CD4-positive, alpha-beta T cell (primary cell): ENCODE data around the gene WSB1. TPM values are rescaled to one million over a fixed set of nuclear protein-coding genes. Genes with fewer than 3 reads are reported as not detected.

Experiments
- ATAC-seq: fragments of 200-7000 bp; cut with Tn5 transposase; one replicate; pipeline ENCODE4 v1.10.0; 2022; ENCODE audit warnings: mild to moderate bottlenecking; ENCODE audit not compliant: poor library complexity
- CTCF ChIA-PET: fragments of 350-600 bp; sonication (Branson Sonifier 250); formaldehyde crosslinking; loops from one replicate; lab custom pipeline; 2021; ENCODE audit warnings: antibody characterized with exemption, inconsistent platforms; lab: Charles Lee
- POLR2A ChIA-PET: fragments of 350-600 bp; sonication (Branson Sonifier 250); formaldehyde crosslinking; loops from one replicate; lab custom pipeline; 2021; ENCODE audit warnings: antibody characterized with exemption, inconsistent platforms; lab: Charles Lee
- DNase-seq, 14 experiments: peaks; one replicate each; pipeline ENCODE4 v3.0.0-alpha.2; 2013 to 2020; ENCODE audit warnings: mixed read lengths in 2 of 14
- H3K27ac ChIP-seq, 2 donors: one replicate each; pipeline versions ENCODE4 v1.5.1 to v1.7.0; 2013; ENCODE audit warnings: low read length in 2 of 2, low read depth in 1 of 2, mild to moderate bottlenecking in 1 of 2
- H3K27me3 ChIP-seq, 2 experiments: 1 replicate in 1 of 2; 2 replicates in 1 of 2; pipeline versions ENCODE4 v1.6.1 to v1.7.0; 2013; ENCODE audit warnings: low read length in 2 of 2, control low read depth in 1 of 2, mild to moderate bottlenecking in 1 of 2, moderate library complexity in 1 of 2; ENCODE audit not compliant: insufficient read depth in 2 of 2, control insufficient read depth in 1 of 2
- H3K36me3 ChIP-seq: one replicate; pipeline ENCODE4 v1.6.1; 2013; ENCODE audit warnings: low read length, control low read depth; ENCODE audit not compliant: insufficient read depth
- H3K4me1 ChIP-seq: one replicate; pipeline ENCODE4 v1.6.1; 2013; ENCODE audit warnings: low read length, control low read depth; ENCODE audit not compliant: insufficient read depth
- H3K4me3 ChIP-seq: one replicate; pipeline ENCODE4 v1.5.1; 2013; ENCODE audit warnings: mild to moderate bottlenecking, low read length, moderate library complexity
- H3K9me3 ChIP-seq, 2 experiments: 1 replicate in 1 of 2; 2 replicates in 1 of 2; pipeline versions ENCODE4 v1.6.1 to v1.7.0; 2013; ENCODE audit warnings: low read length in 2 of 2, mild to moderate bottlenecking in 2 of 2, control low read depth in 1 of 2, moderate library complexity in 1 of 2; ENCODE audit not compliant: control insufficient read depth in 1 of 2, insufficient read depth in 1 of 2
- H3K27ac Mint-ChIP-seq: one replicate; pipeline ENCODE4 v1.8.0; 2020; ENCODE audit warnings: mixed read lengths
- H3K27me3 Mint-ChIP-seq: one replicate; pipeline ENCODE4 v1.8.0; 2021; ENCODE audit warnings: mixed read lengths
- H3K36me3 Mint-ChIP-seq: one replicate; pipeline ENCODE4 v1.8.0; 2021; ENCODE audit warnings: low read depth, mixed read lengths
- H3K4me1 Mint-ChIP-seq: one replicate; pipeline ENCODE4 v1.8.0; 2021; ENCODE audit warnings: low read depth, mixed read lengths
- H3K4me3 Mint-ChIP-seq: one replicate; pipeline ENCODE4 v1.8.0; 2020; ENCODE audit warnings: mild to moderate bottlenecking, mixed read lengths
- H3K9me3 Mint-ChIP-seq: one replicate; pipeline ENCODE4 v1.8.0; 2020; ENCODE audit warnings: mixed read lengths
- intact Hi-C, 2 experiments: fragments of 100-400 bp; cut with DNase I in 1 of 2; cut with micrococcal nuclease in 1 of 2; formaldehyde crosslinking; loops; one replicate each; pipeline versions ENCODE4 v1.15.1 to v1.9.0; 2023 to 2025; cut with DNase I, micrococcal nuclease
- total RNA-seq, 174 experiments: library from RNA in 2 of 174; stranded (reverse) in 2 of 174; gene quantifications; one replicate each; pipeline ENCODE4 v1.2.3 and lab custom pipeline; 2021 to 2026
- TF ChIP-seq, protein P1 (sequence below): fragments of 200-600 bp; IDR thresholded peaks from one replicate; pipeline ENCODE4 v1.8.0; 2022; ENCODE audit warnings: antibody characterized with exemption, mild to moderate bottlenecking

WSB1 gene
- total RNA-seq, 2 experiments from 2014 or later: 99.4 to 104 TPM

DNA sequence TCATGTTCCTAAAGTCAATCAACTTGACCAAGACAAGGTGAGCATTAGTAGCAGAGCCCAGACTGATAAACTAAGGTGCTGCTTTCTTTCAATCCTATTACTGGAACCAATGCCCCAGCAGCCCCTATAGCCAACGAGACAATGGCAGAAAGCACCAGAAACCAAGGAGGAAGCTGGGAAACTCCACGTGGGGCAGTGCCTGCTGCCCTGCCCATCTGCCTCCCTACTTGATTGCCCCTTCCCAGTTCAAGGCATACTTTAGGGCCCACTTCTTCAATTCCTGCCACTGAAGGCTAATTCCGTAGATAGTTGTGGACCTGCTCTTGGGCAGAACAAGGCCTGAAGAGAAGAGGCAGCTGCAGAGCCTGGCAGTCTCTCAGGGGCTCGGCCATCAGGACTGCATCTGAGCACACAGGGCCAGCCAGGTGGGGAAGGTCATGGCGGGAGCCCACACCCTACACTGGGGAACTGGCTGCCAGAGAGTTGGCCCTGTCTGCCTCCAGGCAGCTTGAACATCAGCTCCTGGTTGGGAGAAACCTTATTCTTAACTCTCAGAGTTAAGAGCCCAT, 30.9 kb downstream of the WSB1 start:
- ATAC-seq (no peak), DNase-seq (no peak)
- Histone ChIP-seq H3K27me3 (no peaks in the 10 kb centered on the region), H3K36me3 (no peaks in the 10 kb centered on the region), H3K9me3 (no peaks in the 10 kb centered on the region), H3K27ac (no peak overlapping the region), H3K4me3 (no peak overlapping the region), H3K4me1 (peaks cover 4% of the 10 kb centered on the region)
- ChIA-PET POLR2A (no interaction called here), CTCF (no interaction called here)
- no peak overlapping the region for H3K27ac Mint-ChIP-seq
- H3K36me3 Mint-ChIP-seq: peaks cover 5% of the 10 kb centered on the region
- H3K4me3 Mint-ChIP-seq: no peak overlapping the region
- H3K4me1 Mint-ChIP-seq: no peaks in the 10 kb centered on the region
- intact Hi-C loops: loop anchor here in 1 of 2 experiments (2.0 kb wide), 1 partner anchor 20 kb away; no protein-coding TSS in a partner anchor
- no peaks in the 10 kb centered on the region for H3K27me3 Mint-ChIP-seq
- no peaks in the 10 kb centered on the region for H3K9me3 Mint-ChIP-seq
- TF ChIP-seq, protein P1, sequence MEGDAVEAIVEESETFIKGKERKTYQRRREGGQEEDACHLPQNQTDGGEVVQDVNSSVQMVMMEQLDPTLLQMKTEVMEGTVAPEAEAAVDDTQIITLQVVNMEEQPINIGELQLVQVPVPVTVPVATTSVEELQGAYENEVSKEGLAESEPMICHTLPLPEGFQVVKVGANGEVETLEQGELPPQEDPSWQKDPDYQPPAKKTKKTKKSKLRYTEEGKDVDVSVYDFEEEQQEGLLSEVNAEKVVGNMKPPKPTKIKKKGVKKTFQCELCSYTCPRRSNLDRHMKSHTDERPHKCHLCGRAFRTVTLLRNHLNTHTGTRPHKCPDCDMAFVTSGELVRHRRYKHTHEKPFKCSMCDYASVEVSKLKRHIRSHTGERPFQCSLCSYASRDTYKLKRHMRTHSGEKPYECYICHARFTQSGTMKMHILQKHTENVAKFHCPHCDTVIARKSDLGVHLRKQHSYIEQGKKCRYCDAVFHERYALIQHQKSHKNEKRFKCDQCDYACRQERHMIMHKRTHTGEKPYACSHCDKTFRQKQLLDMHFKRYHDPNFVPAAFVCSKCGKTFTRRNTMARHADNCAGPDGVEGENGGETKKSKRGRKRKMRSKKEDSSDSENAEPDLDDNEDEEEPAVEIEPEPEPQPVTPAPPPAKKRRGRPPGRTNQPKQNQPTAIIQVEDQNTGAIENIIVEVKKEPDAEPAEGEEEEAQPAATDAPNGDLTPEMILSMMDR: no peak

DNA sequence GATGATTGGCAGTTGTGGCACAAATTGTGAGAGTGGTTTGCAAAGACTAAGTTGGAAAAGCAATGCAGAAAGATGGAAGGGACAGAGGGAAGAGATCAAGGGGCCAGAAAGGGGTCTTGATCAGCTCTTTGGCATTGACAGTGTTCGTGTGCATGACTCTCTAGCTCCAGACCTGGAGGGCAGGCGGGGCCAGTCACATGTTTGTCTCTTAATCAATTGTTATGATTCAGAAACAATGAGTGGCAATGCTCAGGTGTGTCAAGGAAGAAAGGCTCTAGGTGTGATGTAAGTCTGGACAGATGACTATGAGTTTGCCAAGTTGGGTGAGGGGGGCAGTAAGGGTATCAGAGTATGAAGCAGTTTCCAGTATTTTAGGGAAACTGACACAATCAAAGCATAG, 32.1 kb downstream of the WSB1 start:
- ATAC-seq (no peak), DNase-seq (no peak)
- Mint-ChIP-seq H3K4me1 (peaks cover 5% of the 10 kb centered on the region), H3K27ac (no peak overlapping the region), H3K4me3 (no peak overlapping the region), H3K27me3 (no peaks in the 10 kb centered on the region), H3K9me3 (no peaks in the 10 kb centered on the region), H3K36me3 (no peaks in the 10 kb centered on the region)
- H3K9me3 ChIP-seq: no peaks in the 10 kb centered on the region
- intact Hi-C loops: no loop called here
- H3K27ac ChIP-seq: no peak overlapping the region
- H3K4me1 ChIP-seq: peaks cover 4% of the 10 kb centered on the region
- no peaks in the 10 kb centered on the region for H3K27me3 ChIP-seq
- H3K36me3 ChIP-seq: no peaks in the 10 kb centered on the region
- no peak overlapping the region for H3K4me3 ChIP-seq
- ChIA-PET CTCF (no interaction called here), POLR2A (no interaction called here)
- TF ChIP-seq, protein P1: no peak

DNA sequence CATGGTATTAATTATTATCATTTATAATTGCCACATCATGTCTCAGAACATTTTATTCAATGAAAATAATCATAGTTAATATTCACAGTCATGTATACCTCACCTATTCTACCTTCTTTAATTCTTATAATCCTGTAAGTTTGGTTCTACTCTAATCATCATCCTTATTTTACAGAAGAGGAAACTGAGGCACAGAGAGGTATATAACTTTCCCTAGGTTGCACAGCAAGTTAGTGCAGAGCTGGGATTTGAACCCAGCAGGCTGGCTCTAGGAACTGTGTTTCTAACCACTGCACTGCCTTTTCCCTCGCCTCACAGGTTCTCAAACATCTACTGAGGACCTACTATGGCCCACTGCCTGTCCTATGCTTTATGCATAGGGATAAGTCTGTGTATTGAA, 32.7 kb downstream of the WSB1 start:
- peaks cover 4% of the 10 kb centered on the region for H3K4me1 ChIP-seq
- no peaks in the 10 kb centered on the region for H3K9me3 Mint-ChIP-seq
- ATAC-seq (no peak), DNase-seq (no peak)
- no peaks in the 10 kb centered on the region for H3K36me3 ChIP-seq
- ChIA-PET CTCF (no interaction called here), POLR2A (no interaction called here)
- TF ChIP-seq, protein P1: no peak
- intact Hi-C loops: no loop called here
- H3K4me3 ChIP-seq: no peak overlapping the region
- no peaks in the 10 kb centered on the region for H3K9me3 ChIP-seq
- no peaks in the 10 kb centered on the region for H3K27me3 Mint-ChIP-seq
- H3K27ac ChIP-seq: no peak overlapping the region
- peaks cover 5% of the 10 kb centered on the region for H3K4me1 Mint-ChIP-seq
- H3K27ac Mint-ChIP-seq: no peak overlapping the region
- no peak overlapping the region for H3K4me3 Mint-ChIP-seq
- H3K27me3 ChIP-seq: no peaks in the 10 kb centered on the region
- H3K36me3 Mint-ChIP-seq: no peaks in the 10 kb centered on the region
